HG03196 (cell line): Measurements from ENCODE around the gene PEDS1.
"Not testable (repeated sequence)": the region's sequence is repeated elsewhere in the genome, so short reads cannot be mapped to it uniquely, and the experiment has no call there.

ENCODE experiments used
- ATAC-seq: cut with Tn5 transposase; IDR thresholded peaks from one replicate; pipeline ENCODE4 v1.9.1; 2021; ENCODE audit not compliant: unreplicated experiment

The PEDS1 gene

DNA sequence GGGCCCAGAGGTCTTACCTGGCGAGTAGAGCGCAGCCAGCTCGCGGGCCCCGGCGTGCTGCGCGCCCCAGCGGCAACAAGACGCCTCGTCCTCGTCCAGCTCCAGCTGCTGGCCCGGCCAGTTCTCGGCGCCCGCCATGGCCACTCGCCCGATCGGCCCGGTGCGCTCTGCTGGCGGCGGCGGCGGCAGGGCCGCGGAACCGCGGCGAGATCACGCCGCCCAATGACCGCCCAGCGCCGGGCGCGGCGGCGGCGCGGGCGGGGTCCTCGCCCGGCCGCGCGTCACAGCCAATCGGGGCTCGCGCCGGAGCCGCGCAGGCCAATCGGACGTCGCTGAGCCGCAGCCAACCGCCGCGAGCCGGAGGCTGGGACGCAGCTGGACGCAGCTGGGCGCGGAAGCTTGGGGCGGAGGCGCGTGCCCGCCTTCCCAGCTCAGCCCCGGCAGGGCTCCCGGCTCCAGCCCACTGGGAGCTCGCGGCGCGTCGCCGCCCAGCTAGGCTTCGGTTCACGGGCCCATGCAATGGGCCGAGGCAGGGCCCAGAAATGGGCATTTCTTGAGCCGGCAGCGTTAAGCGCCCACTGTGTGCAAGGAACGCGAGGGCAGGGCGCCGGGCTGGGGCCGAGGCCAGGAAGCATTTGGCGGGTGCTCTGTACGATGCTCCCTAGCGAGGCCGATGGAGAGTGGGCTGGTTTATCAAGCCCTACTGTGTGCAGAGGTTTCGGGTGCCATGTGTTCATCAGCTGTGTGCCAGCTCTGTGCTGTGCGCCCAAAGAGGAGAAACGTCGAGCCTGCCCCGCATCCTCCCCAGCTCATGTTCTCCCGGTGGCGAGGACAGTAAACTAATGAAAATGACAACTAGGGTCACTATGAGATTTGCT, at the start of gene PEDS1:
Gene PEDS1, minus strand, starts transcription at position 224 of the 878 bp plus-strand sequence. Its CDS starts 86 bp downstream, at position 138.
- peak; percentile 90 for ATAC-seq

DNA sequence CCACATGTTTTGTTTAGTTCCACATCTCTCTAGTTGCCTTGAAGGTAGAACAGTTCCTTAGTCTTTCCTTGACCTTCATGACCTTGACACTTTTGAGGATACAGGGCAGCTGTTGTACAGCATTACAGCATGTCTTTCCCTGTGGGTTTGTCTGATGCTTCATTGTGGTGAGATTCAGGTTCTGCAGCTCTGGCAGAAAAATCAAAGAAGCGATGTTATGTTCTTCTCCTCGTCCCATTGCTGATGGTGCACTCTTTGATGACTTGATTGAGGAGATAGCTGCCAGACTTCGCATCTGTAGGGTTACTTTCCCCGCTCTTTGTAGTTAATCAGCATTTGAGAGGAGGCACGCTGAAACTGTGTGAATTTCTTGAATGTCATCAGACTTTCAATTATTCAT, 49.2 kb upstream of the PEDS1 start:
- ATAC-seq, result no peak

GRCh38 chr20:50201710-50202109, 48.2 kb upstream of the PEDS1 start:
- not testable (repeated sequence) for ATAC-seq

GRCh38 chr20:50200482-50201104, 47.1 kb upstream of the PEDS1 start:
- ATAC-seq, result no peak

DNA sequence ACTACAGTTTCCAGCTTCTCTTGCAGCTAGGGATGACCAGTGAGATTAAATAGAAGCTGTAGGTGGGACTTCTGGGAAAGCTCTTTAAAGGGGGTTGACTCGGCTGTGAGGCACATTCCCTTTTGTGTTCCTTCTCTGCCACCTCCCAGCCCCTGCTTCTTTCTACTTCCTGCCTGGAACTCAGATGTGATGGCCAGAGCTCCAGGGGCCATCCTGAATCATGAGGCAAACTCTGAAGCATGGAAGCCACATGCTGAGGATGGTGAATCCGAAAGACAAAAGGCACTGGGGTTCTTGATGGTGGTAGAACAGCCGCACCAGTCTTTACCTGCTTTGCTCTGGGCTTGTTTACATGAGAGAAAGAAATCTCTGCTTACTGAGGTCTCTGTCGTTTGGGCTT, 46.2 kb upstream of the PEDS1 start:
- no peak for ATAC-seq

GRCh38 chr20:50198716-50199115, 45.2 kb upstream of the PEDS1 start:
- no peak for ATAC-seq

DNA sequence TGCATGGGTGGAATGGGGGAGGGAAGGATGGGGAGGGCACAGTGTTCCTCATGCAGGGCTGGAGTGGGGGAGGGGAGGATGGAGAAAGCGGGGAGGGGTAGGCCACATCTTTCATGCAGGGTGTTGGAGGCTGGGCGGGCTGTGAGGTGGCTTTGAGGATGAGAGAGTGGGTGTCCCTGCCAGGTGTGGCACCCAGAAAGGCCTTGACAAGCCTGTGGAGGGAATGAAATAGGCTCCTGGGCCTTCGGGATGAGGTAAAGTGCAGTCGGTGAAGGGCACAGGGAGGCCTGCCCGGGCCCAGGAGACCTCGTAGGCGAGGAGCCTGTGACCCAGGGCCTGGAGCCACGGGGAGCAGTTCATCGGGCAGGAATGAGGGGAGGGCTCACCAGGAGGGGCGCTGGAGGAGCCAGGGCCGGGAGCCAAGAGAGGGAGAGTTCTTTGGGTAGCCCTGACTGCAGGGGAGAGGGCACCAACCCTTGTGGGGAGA, 44.7 kb upstream of the PEDS1 start:
- ATAC-seq, result no peak

DNA sequence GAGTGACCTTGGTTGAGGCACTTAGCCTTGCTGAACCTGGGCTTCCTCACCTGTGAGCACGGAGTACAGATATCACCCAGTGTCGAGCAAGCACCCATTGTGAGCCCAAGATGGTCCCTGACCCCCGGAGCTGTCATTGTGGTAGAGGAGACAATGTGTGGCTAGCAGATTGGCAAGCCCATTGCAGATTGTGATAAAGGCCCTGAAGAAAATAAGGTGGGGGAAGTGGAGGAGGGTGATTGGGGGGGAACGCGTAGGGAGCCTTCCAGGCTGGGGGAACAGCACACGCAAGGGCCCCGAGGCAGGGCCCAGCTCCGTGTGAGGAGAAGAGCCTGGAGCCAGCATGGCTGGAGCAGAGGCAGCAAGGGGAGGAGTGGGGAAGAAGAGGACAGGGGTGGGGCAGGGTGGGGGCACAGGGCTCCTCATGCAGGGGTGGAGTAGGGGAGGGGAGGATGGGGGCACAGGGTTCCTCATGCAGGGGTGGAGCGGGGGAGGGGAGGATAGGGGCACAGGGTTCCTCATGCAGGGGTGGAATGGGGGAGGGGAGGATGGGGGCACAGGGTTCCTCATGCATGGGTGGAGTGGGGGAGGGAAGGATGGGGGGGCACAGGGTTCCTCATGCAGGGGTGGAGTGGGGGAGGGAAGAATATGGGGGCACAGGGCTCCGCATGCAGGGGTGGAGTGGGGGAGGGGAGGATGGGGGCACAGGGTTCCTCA, 44.1 kb upstream of the PEDS1 start:
- ATAC-seq, result no peak

GRCh38 chr20:50196896-50197295, 43.4 kb upstream of the PEDS1 start:
- no peak for ATAC-seq

- no peak for ATAC-seq
Observed at GRCh38 chr20:50196248-50196647, 42.7 kb upstream of the PEDS1 start.

DNA sequence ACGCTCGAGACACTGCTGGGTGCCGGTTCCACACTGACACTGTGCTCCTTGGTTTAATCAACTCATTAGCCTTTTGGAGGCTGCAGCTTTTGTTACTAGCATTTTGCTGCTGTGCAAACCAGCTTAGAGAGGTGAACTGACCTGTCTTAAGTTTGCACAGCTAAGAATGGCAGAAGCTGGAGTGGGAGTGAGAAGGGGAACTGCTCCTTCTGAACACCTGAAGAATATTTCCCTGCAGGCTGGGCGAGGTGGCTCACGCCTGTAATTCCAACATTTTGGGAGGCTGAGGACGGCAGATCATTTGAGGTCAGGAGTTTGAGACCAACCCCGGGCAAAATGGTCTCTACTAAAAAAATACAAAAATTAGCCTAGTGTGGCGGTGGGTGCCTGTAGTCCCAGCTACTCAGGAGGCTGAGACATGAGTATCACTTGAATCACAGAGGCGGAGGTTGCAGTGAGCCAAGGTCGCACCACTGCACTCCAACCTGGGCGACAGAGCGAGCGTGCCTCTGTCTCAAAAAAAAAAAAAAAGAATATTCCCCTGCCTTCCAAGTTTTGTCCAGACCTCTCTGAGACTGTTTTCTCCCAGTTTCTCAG, 42.1 kb upstream of the PEDS1 start:
- no peak for ATAC-seq

DNA sequence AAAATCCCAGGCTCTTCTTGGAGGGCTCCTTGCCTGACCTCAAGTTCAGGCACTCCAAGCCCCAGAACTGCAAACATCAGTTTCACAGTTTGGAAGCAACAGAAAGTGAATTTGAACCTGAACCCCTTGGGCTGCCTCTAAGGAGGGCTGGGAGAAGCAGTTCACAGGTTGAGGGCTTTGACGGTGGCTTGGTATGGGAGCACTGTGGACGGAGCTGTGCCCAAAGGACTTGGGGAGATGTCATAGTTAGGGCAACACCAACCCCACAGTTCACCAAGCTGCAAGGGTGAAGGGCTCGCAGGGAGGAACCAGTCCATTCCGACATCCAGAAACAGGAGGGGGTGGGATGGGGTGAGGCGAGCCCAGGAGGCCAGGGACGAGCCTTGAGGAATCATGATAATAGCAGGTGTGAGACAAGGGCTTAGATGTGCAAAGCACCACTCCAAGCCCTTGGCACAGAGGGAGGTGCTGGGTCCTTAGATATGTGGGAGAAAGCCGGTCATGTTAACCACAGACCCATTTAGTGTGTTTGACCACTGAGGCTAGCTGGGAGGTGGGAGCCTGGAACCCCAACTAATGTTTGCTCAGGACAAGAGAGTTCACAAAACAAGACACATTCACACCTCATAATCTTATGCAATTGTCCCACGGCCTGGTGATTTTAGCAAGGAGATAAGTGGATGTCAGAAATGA, 41.5 kb upstream of the PEDS1 start:
- no peak for ATAC-seq

GRCh38 chr20:50194422-50194830, 40.9 kb upstream of the PEDS1 start:
- no peak for ATAC-seq

GRCh38 chr20:50193836-50194421, 40.4 kb upstream of the PEDS1 start:
- ATAC-seq, result no peak

- ATAC-seq, result no peak
Observed at GRCh38 chr20:50193199-50193835, 39.8 kb upstream of the PEDS1 start.

DNA sequence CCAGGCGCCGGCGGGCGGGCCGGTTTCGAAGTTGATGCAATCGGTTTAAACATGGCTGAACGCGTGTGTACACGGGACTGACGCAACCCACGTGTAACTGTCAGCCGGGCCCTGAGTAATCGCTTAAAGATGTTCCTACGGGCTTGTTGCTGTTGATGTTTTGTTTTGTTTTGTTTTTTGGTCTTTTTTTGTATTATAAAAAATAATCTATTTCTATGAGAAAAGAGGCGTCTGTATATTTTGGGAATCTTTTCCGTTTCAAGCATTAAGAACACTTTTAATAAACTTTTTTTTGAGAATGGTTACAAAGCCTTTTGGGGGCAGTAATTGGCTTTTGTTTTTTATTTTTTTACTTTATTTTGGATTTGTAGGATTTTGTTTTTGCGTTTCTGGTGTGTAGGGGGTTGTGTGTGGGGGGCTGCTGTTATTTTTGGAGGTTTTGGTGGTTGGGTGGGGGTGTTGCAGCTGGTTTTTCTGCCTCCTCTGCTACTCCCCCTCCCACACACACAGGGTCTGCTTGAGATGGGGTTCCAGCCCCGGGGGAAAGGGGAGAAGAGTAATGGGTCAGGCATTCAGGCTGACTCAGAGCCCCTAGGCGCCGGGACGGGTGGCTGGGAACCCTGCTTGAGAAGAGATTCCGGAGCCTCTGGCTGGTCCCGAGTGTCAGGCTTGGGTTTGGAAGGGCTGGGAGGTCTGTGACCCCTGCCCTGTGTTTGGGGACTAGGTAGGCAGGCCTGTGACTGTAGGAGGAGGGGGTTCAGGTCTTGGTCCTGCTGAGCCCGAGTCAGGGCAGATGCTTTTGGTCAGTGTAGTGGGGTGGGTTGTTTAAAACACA, 39.1 kb upstream of the PEDS1 start:
- ATAC-seq, result no peak

DNA sequence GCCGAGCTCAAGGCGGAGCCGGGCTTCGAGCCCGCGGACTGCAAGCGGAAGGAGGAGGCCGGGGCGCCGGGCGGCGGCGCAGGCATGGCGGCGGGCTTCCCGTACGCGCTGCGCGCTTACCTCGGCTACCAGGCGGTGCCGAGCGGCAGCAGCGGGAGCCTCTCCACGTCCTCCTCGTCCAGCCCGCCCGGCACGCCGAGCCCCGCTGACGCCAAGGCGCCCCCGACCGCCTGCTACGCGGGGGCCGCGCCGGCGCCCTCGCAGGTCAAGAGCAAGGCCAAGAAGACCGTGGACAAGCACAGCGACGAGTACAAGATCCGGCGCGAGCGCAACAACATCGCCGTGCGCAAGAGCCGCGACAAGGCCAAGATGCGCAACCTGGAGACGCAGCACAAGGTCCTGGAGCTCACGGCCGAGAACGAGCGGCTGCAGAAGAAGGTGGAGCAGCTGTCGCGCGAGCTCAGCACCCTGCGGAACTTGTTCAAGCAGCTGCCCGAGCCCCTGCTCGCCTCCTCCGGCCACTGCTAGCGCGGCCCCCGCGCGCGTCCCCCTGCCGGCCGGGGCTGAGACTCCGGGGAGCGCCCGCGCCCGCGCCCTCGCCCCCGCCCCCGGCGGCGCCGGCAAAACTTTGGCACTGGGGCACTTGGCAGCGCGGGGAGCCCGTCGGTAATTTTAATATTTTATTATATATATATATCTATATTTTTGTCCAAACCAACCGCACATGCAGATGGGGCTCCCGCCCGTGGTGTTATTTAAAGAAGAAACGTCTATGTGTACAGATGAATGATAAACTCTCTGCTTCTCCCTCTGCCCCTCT, 38.2 kb upstream of the PEDS1 start:
- no peak for ATAC-seq

DNA sequence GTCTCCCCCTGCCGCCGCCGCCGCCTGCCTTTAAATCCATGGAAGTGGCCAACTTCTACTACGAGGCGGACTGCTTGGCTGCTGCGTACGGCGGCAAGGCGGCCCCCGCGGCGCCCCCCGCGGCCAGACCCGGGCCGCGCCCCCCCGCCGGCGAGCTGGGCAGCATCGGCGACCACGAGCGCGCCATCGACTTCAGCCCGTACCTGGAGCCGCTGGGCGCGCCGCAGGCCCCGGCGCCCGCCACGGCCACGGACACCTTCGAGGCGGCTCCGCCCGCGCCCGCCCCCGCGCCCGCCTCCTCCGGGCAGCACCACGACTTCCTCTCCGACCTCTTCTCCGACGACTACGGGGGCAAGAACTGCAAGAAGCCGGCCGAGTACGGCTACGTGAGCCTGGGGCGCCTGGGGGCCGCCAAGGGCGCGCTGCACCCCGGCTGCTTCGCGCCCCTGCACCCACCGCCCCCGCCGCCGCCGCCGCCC, 37.6 kb upstream of the PEDS1 start:
- ATAC-seq, result no peak
